WTC11 (cell line): ENCODE data around the gene CIB2.
A peak's percentile ranks its signal among the peaks of the same experiment; 100 is the strongest.

Experiments used
- ATF3 ChIP-seq: sonication (generic); formaldehyde crosslinking; conservative IDR thresholded peaks from 2 replicates; pipeline ENCODE4 v1.8.1; 2022; ENCODE audit warnings: mild to moderate bottlenecking, missing genetic modification reagents
- CREB1 ChIP-seq: sonication (generic); formaldehyde crosslinking; IDR thresholded peaks from 2 replicates; pipeline ENCODE4 v1.8.0; 2023; ENCODE audit warnings: mild to moderate bottlenecking, missing genetic modification reagents
- MLX ChIP-seq: sonication (generic); formaldehyde crosslinking; IDR thresholded peaks from 2 replicates; pipeline ENCODE4 v1.8.1; 2023; ENCODE audit warnings: mild to moderate bottlenecking, missing genetic modification reagents, moderate library complexity
- TEAD4 ChIP-seq: sonication (generic); formaldehyde crosslinking; IDR thresholded peaks from 2 replicates; pipeline ENCODE4 v1.8.0; 2022; ENCODE audit warnings: mild to moderate bottlenecking, missing genetic modification reagents
- USF1 ChIP-seq: sonication (generic); formaldehyde crosslinking; IDR thresholded peaks from 2 replicates; pipeline ENCODE4 v1.8.0; 2022; ENCODE audit warnings: mild to moderate bottlenecking, missing genetic modification reagents
- ZNF396 ChIP-seq: fragments of 250-450 bp; sonication (Bioruptor Pico); IDR thresholded peaks from 2 replicates; pipeline ENCODE4 v1.8.0; 2021; ENCODE audit warnings: mild to moderate bottlenecking, moderate library complexity, borderline replicate concordance
- TF ChIP-seq, protein P1 (sequence below): fragments of 200-600 bp; IDR thresholded peaks from 2 replicates; pipeline ENCODE4 v1.8.0; 2022; ENCODE audit warnings: antibody characterized with exemption

- TF ChIP-seq MLX (CRISPR knock-in tag) (no peak), TEAD4 (CRISPR knock-in tag) (no peak), ATF3 (no peak), USF1 (CRISPR knock-in tag) (peak; percentile 53; the same call in 1 of the 2 replicates), CREB1 (CRISPR knock-in tag) (no peak), ZNF396 (CRISPR knock-in tag) (no peak)
- TF ChIP-seq, protein P1, sequence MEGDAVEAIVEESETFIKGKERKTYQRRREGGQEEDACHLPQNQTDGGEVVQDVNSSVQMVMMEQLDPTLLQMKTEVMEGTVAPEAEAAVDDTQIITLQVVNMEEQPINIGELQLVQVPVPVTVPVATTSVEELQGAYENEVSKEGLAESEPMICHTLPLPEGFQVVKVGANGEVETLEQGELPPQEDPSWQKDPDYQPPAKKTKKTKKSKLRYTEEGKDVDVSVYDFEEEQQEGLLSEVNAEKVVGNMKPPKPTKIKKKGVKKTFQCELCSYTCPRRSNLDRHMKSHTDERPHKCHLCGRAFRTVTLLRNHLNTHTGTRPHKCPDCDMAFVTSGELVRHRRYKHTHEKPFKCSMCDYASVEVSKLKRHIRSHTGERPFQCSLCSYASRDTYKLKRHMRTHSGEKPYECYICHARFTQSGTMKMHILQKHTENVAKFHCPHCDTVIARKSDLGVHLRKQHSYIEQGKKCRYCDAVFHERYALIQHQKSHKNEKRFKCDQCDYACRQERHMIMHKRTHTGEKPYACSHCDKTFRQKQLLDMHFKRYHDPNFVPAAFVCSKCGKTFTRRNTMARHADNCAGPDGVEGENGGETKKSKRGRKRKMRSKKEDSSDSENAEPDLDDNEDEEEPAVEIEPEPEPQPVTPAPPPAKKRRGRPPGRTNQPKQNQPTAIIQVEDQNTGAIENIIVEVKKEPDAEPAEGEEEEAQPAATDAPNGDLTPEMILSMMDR: peak; percentile 35; the same call in 1 of the 2 replicates
Measured at GRCh38 chr15:78131295-78132061, at the start of gene CIB2.
